HG03521 (cell line): ENCODE data around the gene PRICKLE3.
A peak's percentile ranks its signal among the peaks of the same experiment; 100 is the strongest.
"Not testable (repeated sequence)": the region's sequence is repeated elsewhere in the genome, so short reads cannot be mapped to it uniquely, and the experiment has no call there.

ENCODE experiments used
- ATAC-seq: cut with Tn5 transposase; IDR thresholded peaks from one replicate; pipeline ENCODE4 v1.9.1; 2021; ENCODE audit warnings: mild to moderate bottlenecking, moderate library complexity; ENCODE audit not compliant: unreplicated experiment

The PRICKLE3 gene

GRCh38 chrX:49161632-49162031 is 24.5 kb downstream of the PRICKLE3 start:
- no peak for ATAC-seq

GRCh38 chrX:49160908-49161307 is 25.3 kb downstream of the PRICKLE3 start:
- no peak for ATAC-seq

- no peak for ATAC-seq
These were observed 29.0 kb downstream of the PRICKLE3 start for GRCh38 chrX:49157194-49157593.

DNA sequence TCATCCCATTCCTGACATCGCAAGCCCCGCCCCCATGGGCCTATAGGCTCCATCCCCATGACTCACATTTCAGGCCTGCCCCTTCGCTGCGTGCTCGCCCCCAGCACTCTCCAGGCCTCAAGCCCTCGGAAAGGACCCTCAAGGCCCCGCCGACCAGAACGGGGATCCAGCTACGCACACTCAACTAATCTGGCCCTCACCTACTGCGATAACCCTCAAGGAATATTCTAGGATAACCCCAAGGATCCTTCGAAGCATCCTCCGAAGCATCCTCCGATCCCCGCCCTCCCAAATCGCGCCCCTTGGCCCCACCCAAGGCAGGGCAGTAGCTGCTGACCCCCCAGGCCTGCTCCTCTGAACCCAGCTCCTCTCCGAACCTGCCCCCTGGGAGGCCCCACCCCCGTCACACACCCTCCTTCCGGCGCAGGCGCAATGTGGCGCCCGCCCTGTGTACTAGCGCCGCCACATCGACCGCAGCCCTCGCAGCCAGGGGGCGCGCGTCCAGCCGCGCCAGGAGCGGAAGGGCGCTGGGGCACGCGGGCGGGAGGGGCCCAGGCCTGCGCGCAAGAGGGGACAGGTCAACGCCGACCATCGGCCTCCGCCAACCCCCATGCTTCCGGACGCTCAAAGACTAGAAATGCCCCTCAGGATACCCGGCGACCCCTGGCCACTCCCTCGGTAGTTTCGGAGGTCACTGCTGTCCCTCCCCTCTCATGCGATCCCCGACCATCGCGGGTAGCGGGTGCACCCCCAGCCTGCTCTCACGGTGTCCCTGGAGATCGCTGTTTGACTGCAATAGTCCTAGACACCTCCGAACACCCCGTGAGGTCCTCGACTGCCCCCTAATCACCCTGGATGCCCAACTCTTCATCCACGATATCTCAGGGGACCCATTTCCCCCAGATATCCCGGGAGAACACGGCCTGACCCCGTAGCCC is 30.0 kb downstream of the PRICKLE3 start:
- peak; percentile 90 for ATAC-seq

- ATAC-seq: no peak
These were observed 30.8 kb downstream of the PRICKLE3 start for GRCh38 chrX:49155243-49155899.

DNA sequence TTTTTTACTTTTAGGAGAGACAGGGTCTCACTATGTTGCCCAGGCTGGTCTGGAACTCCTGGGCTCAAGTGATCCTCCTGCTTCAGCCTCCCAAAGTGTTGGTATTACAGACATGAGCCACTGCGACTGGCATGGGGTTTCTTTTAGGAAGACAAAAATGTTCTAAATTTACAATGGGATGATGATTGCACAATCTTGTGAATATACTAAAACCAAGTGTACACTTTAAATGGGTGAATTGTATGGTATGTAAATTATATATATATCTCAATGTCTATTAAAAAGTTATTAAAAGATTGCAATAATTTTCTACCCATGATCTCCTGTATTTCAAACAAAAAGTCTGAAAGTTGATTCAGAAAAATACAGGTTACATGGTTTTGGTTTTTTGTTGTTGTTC is 32.7 kb downstream of the PRICKLE3 start:
- no peak for ATAC-seq

DNA sequence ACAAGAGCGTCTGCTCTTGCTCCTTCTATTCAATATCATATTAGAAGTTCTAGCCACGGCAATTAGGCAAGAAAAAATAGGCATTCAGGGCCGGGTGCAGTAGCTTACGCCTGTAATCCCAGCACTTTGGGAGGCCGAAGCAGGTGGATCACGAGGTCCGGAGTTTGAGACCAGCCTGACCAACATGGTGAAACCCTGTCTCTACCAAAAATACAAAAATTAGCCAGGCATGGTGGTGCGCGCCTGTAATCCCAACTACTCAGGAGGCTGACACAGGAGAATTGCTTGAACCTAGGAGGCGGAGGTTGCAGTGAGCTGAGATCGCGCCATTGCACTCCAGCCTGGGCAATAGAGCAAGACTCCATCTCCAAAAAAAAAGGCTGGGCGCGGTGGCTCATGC is 36.9 kb downstream of the PRICKLE3 start:
- not testable (repeated sequence) for ATAC-seq

DNA sequence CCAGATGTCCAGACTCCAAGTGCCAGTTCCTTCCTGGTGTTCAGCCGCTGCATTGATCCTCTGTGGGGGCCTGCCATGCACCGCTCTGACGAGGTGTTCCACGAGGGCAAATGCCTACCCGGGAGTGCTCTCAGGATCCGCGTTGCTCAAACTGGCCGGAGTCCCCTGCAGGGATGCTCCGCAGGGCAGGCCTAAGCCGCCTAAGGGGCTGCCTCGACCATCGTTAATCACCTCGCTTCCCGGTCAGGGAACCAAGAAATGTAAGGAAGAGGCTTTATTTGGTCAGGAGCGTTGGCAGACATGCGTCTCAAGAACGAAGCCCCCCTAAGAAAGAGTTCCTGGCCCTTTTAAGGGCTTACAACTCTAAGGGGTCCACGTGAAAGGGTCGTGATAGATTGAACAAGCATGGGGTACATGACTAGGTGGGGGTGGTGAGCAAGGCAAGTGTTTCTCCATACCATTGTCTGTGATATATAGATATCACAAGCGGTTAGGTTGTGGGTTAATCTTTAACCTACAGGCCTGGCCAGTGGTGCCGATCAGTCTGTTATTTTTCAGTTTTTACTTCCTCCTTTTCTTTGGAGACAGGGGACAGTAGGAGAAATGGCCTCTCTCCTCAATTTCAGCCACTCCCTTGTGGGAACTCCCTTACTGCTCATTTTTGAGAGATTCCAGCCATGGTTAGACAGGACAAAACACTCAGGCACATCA is 37.6 kb downstream of the PRICKLE3 start:
- ATAC-seq: not testable (repeated sequence)

DNA sequence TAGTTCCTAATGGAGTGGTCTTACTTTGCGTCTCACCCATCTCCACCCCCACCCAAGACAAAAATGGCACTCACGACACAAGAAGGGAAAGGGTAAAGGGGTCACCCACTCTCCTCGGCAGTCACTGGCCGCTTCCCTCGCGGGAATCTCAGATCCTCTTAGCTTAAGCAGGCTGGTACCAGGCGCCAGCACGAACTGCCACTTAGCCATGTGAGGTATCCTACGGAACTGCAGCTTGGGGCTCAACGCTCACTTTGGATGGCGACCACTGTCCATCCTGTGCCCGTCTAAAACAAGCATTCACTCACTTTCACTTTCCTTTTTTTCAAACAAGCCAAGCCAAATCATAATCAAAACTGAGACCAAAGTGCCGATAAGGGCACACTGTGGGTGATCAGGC is 38.2 kb downstream of the PRICKLE3 start:
- no peak for ATAC-seq

GRCh38 chrX:49147282-49147681 is 38.9 kb downstream of the PRICKLE3 start:
- ATAC-seq: no peak

- not testable (repeated sequence) for ATAC-seq
These were observed 43.0 kb downstream of the PRICKLE3 start for GRCh38 chrX:49143154-49143553.

GRCh38 chrX:49142264-49142663 is 43.9 kb downstream of the PRICKLE3 start:
- ATAC-seq: not testable (repeated sequence)

DNA sequence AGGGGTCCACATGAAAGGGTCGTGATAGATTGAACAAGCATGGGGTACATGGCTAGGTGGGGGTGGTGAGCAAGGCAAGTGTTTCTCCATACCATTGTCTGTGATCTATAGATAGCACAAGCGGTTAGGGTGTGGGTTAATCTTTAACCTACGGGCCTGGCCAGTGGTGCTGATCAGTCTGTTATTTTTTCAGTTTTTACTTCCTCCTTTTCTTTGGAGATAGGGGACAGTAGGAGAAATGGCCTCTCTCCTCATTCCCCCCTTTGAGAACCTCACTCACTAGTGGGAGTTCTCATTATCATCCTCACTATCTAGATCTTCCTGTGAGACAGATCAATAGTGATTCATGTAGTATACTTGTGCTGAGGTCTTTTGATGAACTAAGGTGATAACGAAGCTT is 46.5 kb downstream of the PRICKLE3 start:
- ATAC-seq: no peak

DNA sequence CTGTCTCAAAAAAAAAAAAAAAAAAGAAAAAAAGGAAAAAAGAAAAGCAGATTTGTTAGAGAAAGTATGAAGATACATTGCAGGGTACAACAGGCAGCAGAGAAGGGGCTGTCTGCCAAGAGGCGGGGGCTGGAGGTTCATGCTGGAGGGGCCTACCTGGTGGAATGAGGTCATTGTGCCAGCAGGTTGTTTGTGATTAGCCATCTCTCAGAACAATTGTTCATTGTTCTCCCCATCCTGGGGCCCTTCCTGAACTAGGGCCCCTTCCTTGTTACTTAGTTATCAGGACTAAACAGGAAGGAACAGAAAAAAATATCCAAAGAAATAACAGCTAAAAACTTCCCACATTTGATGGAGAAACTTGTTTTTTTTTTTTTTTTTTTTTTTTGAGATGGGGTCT is 48.7 kb downstream of the PRICKLE3 start:
- ATAC-seq: no peak

DNA sequence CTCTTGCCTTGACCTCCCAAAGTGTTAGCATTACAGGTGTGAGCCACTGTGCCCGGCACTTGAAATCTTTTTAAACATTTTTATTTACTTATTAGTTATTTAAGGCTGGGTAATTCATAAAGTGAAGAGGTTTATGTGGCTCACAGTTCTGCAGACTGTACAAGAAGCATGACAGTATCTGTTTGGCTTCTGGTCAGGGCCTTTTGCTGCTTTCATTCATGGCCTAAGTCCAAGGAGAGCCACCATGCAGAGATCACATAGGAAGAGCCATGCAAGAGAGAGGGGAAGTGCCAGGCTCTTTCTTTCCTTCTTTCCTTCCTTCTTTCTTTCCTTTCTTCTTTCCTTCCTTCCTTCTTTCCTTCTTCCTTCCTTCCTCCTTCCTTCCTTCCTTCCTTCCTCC is 52.4 kb downstream of the PRICKLE3 start:
- ATAC-seq: no peak

DNA sequence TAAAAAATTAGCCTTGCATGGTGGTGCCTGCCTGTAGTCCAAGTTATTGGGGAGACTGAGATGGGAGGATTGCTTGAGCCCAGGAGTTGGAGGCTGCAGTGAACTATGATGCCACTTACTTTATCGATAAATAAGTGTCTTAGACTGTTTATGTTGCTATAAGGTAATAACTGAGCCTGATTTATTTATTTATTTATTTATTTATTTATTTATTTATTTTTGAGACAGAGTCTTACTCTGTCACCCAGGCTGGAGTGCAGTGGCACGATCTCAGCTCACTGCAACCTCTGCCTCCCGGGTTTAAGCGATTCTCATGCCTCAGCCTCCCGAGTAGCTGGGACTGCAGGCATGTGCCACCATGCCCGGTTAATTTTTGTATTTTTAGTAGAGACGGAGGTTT is 53.9 kb downstream of the PRICKLE3 start:
- not testable (repeated sequence) for ATAC-seq

- no peak for ATAC-seq
These were observed 56.7 kb downstream of the PRICKLE3 start for GRCh38 chrX:49129427-49129826.

DNA sequence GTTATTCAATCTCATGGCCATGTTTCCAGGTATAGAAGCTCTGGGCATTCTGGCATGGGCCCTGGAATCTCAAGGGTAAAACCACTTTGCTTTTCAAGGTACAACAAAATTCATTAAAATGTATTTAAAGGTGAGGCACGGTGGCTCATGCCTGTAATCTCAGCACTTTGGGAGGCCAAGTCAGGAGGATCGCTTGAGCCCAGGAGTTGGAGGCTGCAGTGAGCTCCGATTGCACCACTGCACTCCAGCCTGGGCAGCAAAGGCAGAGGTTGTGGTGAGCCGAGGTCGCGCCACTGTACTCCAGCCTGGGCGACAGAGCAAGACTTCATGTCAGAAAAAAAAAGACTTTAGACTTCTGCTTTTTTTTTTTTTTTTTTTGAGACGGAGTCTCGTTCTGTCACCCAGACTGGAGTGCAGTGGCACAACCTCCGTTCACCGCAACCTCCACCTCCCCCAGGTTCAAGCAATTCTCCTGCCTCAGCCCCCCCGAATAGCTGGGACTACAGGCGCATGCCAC is 58.4 kb downstream of the PRICKLE3 start:
- ATAC-seq: not testable (repeated sequence)
